ENCODE results near the gene CSNK1G1. TPM values are rescaled to one million over a fixed set of nuclear protein-coding genes. Genes with fewer than 3 reads are reported as not detected.

CSNK1G1 gene
- total RNA-seq, 1 donor from 2014 or later: 23.6 TPM

- no peak for DNase-seq (ENCODE audit: low spot score)
These were observed 163.8 kb downstream of the CSNK1G1 start for GRCh38 chr15:64191971-64192830.

DNA sequence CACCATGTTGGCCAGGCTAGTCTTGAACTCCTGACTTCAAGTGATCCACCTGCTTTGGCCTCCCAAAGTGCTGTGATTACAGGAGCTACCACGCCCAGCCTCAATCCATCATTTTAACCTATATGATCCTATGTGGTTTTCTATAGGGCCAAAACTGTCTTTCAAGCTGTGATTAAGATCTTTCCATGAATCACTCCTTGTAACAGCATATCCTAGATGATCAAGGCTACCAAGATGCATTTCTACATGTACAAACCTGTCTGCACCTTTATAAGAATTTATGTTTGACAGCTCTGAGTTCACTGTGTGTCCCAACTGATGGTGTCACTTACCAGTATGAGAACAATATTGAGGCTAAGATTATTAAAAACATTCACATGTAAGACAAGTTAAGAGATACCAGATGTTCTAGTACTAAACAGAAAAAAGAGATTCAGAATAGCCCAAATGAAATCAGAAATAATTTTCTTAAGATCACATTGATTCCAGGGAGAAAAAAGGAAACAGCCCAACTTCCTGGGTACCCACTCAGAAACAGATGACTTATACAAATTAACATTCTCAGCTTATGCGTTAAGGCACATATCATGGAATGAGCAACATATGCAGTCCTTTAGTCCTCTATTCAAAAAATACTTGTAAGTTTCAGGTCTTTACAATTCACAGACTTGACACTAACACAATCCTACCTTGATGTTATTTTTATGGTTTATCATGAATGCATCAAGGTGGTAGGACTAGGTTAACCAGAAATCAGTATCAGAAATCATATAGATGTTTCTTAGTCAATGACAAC is 168.4 kb downstream of the CSNK1G1 start:
- DNase-seq (ENCODE audit: low spot score): peak; percentile 12

DNA sequence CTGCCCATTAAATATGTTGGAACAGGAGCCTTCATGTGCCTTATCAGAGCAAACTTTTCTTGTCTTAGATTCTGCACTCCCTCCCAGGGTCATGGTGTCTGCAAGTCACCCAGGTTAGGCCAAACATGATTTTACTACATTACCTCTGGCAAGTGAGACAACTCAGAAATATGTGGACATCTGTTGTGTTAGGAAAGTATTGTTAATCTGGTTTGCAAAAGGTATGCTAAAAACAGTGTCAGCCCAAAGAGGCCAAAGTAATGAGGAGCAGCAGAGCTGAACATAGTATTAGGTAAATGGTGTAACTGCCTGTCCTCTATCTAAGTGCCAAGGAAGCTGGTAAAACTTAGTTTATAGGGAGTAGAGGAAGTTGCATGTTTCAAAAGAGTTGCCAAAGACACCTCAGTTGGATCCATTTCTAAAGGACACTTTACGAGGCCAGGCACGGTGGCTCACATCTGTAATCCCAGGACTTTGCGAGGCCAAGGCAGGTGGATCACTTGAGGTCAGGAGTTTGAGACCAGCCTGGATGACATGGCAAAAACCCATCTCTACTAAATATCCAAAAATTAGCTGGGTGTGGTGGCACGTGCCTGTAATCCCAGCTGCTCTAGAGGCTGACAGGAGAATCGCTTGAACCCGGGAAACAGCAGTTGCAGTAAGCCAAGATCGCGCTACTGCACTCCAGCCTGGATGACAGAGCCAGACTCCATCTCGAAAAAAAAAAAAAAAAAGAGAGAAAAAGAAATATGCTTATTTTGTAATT is 170.6 kb downstream of the CSNK1G1 start:
- DNase-seq (ENCODE audit: low spot score): no peak

GRCh38 chr15:64182859-64183370 is 173.1 kb downstream of the CSNK1G1 start:
- DNase-seq (ENCODE audit: low spot score): no peak

GRCh38 chr15:64180235-64180824 is 175.6 kb downstream of the CSNK1G1 start:
- no peak for DNase-seq (ENCODE audit: low spot score)

- no peak for DNase-seq (ENCODE audit: low spot score)
These were observed 189.7 kb downstream of the CSNK1G1 start for GRCh38 chr15:64166102-64166890.

- DNase-seq (ENCODE audit: low spot score): no peak
These were observed 191.5 kb downstream of the CSNK1G1 start for GRCh38 chr15:64164436-64164835.

DNA sequence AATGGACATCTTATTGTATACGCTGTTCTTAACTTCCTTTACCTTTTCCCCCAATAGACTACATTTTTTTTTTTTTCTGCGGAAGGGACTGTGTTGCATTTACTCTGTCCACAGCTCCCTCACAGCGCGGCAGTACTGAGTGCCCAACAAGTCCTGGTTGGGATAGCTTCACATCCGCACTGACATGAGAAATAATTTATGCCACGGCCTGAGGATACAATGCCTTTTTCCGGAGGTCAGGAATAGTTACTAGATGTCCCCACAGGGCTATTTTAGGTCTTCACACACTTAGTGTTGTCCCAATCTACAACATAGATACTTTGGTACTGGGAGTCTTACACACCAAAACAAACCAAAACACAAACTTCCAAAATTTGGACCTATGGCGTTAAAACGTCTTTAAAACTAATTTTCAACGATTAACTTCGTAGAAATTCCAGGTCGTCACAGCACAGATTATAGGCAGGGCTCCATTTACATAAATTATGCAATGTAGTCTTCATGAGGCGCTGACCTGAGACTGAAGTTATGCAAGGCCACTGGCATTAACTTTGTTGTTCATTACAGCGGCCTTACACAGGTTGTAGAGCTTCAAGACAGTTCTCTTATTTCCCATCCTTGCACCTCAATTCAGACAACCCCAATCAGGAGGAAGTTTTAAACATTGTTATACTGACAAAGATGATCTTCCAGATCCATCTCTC is 192.2 kb downstream of the CSNK1G1 start:
- no peak for DNase-seq (ENCODE audit: low spot score)

GRCh38 chr15:64162869-64163658 is 192.9 kb downstream of the CSNK1G1 start, which contains the start of gene PPIB:
Gene PPIB, minus strand, starts transcription at chr15:64163022. Its CDS starts 36 bp downstream, at chr15:64162986.
- DNase-seq (ENCODE audit: low spot score): peak; percentile 98

DNA sequence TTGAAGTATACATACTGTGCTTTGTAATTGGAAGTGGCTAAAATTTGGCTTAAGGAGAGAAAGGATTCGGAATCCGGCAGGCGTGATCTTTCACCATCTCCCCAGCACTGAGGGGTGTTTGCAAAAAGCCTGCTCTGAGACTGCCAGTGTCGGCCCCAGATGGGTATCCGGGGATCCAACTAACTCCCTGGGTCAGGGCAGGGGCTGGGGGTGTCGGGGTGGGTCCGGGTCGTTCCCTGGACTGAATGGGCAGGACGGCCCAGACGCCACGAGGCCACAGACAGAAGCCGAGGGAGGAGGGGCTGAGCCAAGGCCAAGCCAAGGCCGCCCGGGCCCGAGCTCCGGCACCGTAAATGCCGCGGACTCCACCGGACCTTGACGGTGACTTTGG is 193.5 kb downstream of the CSNK1G1 start:
- no peak for DNase-seq (ENCODE audit: low spot score)

DNA sequence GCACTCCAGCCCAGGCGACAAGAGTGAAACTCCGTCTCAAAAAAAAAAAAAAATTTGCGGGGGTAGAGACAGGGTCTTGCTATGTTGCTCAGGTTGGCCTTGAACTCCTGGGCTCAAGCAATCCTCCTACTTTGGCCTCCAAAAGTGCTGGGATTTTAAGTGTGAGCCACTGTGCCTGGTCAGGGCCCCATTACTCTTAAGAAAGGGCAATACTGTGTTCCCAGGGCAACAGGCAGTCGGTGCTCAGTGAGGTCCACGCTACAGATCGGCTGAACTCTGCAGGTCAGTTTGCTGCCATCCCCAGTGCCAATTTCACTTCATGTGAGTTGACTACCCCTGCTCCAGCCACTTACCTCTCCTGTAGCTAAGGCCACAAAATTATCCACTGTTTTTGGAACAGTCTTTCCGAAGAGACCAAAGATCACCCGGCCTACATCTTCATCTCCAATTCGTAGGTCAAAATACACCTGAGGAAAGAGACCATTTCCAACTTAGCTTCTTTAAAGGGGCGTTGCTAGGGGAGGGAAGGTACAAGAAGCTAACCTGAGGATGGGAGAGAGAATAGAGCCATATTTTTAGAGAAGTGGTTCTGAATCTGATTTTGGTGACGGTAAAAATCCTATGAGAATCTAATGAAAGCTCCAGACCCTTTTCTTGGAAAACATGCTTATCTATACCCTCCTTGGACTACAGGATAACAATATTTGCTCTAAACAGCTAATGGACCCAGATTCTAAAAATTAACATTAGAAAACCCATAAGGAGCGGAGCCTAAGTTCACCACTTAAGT is 194.1 kb downstream of the CSNK1G1 start:
- no peak for DNase-seq (ENCODE audit: low spot score)

GRCh38 chr15:64158363-64159134 is 197.4 kb downstream of the CSNK1G1 start:
- DNase-seq (ENCODE audit: low spot score): no peak

DNA sequence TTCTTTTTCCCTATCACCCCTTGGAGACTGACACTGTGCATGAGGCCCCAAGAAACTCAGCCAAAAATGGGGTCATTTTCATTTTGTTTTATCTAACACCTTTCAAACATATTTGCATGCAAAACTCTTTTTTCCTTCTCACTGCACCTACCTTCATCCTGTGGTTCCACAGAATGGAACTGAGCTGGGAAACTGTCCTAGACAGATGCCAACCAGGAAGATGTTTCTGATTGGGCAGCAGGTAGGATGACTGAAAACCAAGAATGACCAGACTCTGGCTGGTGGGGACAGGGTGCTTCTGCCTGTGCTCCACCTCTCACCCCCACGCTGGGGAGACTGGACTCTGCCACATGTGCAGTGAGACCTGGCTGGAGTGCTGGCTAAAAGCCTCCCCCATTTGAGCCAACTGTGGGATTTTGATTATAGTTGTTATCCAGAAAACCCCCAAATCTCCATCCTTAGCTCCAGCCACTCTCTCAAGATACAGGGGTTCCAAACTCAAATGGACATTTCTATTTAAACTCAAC is 198.3 kb downstream of the CSNK1G1 start:
- no peak for DNase-seq (ENCODE audit: low spot score)

- DNase-seq (ENCODE audit: low spot score): no peak
These were observed 199.2 kb downstream of the CSNK1G1 start for GRCh38 chr15:64156652-64157331.

DNA sequence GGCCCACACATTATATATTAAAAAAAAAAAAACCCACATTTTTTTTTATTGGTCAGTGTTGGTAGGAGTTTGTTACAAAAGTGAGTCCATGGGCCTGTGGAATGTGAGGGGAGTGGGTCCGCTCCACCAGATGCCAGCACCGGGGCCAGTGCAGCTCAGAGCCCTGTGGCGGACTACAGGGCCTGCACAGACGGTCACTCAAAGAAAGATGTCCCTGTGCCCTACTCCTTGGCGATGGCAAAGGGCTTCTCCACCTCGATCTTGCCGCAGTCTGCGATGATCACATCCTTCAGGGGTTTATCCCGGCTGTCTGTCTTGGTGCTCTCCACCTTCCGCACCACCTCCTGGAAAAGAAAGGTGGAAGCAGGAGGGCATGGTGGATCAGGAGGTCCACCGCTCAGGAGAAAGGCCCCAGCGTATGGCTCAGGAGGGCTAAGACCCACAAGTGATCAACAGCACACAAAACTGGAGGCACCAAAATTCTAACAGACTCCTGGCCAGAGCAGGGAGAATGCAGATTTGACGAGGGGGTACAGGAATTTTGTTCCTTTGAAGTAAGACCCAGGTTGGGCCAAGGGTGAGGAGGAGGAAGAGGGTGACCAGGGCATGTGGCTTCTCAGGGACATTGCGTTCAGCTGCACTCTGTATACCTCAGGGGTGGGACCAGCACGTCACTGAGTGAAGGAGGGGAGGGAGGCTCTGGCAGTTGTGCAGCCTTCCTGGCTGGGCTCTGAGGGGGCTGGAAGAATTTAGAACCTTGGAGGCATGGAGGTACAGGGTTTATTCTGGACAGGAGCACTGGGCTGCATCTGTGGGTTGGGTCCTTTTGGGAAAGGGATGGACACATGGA is 199.9 kb downstream of the CSNK1G1 start:
- no peak for DNase-seq (ENCODE audit: low spot score)
